AG04449 (cell line): ENCODE measurements around the gene FAM3B.

Experiments used
- CTCF ChIA-PET: fragments of 350-600 bp; formaldehyde crosslinking; extraction: SDS; loops from one replicate; lab custom pipeline; 2021; ENCODE audit warnings: antibody characterized with exemption; lab: Yijun Ruan, JAX
- POLR2A ChIA-PET: fragments of 400-600, 350-600 bp; formaldehyde crosslinking; extraction: SDS; loops from one replicate; lab custom pipeline; 2020; ENCODE audit warnings: antibody characterized with exemption, inconsistent platforms; lab: Yijun Ruan, JAX
- DNase-seq: peaks from one replicate; pipeline ENCODE4 v3.0.0-alpha.2; 2010; ENCODE audit warnings: low read depth, low spot score
- H3K4me3 ChIP-seq: 2 replicates; pipeline ENCODE4 v1.5.1; 2011; ENCODE audit warnings: low read depth, mild to moderate bottlenecking, control low read depth, low read length
- CTCF ChIP-seq: IDR thresholded peaks from one replicate; pipeline ENCODE4 v1.5.1; 2011; ENCODE audit warnings: mild to moderate bottlenecking, moderate library complexity, low read length, control low read depth, inconsistent platforms; ENCODE audit not compliant: insufficient read depth; ENCODE audit errors: missing control alignments

The FAM3B gene

GRCh38 chr21:41345934-41346685 lies 29.5 kb downstream of the FAM3B start:
- DNase-seq = no peak
- no peak for TF ChIP-seq CTCF
- H3K4me3 ChIP-seq = no peak overlapping the region
- CTCF ChIA-PET = no interaction called here
- POLR2A ChIA-PET = no interaction called here

- no peak for TF ChIP-seq CTCF
- CTCF ChIA-PET = no interaction called here
These were observed 30.2 kb downstream of the FAM3B start for GRCh38 chr21:41346758-41347157.

DNA sequence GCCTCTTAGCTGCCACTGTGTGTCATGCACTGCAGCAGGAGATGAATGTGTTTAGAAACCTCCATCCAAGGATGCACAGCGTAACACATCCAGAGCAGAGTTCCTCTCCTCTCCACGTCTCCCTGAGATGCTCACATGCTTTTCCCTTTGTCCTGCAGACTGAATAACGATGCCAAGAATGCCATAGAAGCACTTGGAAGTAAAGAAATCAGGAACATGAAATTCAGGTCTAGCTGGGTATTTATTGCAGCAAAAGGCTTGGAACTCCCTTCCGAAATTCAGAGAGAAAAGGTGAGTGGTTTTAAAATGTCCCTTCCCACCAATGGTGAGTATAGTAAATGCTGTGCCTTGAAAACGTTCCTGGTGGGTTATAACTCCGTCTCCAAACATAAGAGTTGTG lies 31.8 kb downstream of the FAM3B start:
- ChIA-PET CTCF (no interaction called here), POLR2A (no interaction called here)
- TF ChIP-seq CTCF = no peak
- H3K4me3 ChIP-seq = no peak overlapping the region
- no peak for DNase-seq

More at GRCh38 chr21:41346758-41347157, 30.2 kb downstream of the FAM3B start:
- POLR2A ChIA-PET = no interaction called here
- DNase-seq = no peak
- no peak overlapping the region for H3K4me3 ChIP-seq

DNA sequence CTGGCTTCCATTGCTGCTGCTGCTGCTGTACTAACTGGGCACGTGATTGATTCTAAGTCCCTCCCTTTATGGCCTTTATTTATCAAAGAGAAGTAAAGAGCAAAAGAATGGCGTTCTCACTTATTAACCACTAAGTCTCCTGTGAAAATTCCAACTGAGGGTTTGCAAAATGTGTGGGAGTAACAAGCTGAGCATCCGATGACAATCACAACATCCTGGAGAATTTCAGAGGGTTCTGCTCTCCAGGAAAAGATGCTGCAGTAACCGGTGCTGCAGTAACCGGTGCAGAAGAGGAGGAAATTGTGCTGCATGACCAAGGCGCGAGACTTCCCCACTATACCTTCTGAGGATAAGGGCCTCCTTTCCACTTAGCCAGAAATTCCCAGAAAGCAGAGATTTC lies 32.5 kb downstream of the FAM3B start:
- no peak for TF ChIP-seq CTCF
- POLR2A ChIA-PET = no interaction called here
- DNase-seq = no peak
- CTCF ChIA-PET = no interaction called here
- no peak overlapping the region for H3K4me3 ChIP-seq

DNA sequence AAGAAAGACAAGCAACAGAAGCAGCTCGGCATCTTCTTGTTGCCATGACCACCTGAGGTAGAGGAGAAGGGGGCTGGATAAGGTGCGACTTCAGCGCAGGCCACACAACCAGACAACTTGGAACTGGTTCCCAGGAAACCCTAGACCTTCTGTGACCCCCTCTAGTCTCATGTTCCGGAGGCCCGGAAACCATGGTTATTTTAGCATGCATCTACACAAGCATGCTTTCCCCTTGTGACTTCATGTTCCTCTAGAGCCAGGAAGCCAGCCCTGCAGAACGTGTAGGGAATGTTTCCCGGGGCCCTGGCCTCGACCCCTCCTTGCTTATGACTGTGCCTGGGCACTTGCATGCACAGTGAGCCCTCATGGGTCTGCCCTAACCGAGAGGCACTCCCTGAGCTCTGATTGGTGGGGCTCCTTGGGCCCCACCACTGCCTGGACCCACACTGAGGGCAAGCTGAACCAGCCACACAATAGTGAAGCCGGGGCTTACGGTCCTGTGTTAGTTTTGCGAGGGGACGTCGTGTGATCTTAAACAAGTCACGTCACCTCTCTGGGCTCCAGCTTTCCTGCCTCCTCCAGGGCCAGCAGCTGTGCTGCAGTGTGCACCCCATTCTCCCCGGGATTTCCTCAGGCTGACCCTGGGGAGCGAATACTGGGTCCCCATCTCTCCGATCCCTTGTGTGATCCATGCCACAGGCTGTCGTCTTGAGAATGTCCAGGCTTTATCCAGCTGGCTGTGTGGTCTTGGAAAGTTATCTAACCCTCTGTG lies 33.2 kb downstream of the FAM3B start:
- POLR2A ChIA-PET = no interaction called here
- CTCF ChIA-PET = no interaction called here
- no peak for DNase-seq

More for the DNA sequence above, 33.2 kb downstream of the FAM3B start:
- no peak overlapping the region for H3K4me3 ChIP-seq
- TF ChIP-seq CTCF = no peak
